Stimulated activated CD8-positive, alpha-beta memory T cell treated with anti-CD3 and anti-CD28 coated beads, Interleukin-15, amount 100 ng/mL, for 1 hour (primary cell): ENCODE results near the gene CARS1.

Experiments used
- DNase-seq: peaks from one replicate; pipeline ENCODE4 v3.0.0-alpha.2; 2020; ENCODE audit warnings: low read depth

CARS1 gene

DNA sequence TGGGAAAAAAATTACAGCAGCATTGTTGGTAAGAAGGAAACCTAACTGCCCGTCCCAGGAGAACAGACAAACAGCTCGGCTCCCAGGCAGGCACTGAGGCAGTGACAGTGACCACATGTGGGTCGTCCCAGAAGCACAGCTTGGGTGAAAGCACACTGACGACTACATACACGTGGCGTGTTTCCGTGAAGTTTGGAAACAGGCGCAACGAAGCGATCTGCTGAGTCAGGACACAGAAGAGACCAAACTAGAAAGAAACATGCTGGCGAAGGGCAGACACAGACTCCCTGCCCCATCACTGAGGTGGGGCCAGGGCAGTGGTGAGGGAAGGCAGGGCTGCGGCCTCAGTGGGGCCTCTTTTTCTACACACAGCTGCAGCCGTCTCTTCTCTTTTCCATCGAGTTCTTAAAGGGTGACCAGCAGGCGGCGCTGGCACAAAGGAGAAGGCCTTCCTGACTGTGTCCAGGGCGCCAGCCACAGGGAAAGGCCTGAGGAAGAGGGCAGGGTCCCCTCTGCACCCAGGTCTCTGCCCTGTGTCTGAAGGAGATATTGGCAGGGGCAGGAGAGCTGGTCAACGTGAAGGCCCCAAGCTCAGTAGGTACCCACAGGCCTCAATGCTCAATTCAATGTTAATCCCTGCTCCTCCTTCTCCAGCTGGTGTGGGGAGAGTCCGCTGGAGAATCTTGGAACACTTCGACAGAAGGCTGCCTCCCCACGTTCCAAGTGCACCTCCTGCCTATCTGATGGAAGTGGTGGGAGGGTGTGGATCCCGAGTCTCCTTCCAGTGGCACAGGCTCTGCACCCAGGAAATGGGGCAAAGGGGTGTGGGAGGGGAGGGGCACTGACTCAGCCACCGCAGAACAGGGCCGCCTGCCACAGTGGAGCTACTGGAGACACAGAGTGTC, 19.9 kb downstream of the CARS1 start:
- DNase-seq: no peak

- DNase-seq: no peak
Measured at GRCh38 chr11:3036419-3036818, 20.8 kb downstream of the CARS1 start.

DNA sequence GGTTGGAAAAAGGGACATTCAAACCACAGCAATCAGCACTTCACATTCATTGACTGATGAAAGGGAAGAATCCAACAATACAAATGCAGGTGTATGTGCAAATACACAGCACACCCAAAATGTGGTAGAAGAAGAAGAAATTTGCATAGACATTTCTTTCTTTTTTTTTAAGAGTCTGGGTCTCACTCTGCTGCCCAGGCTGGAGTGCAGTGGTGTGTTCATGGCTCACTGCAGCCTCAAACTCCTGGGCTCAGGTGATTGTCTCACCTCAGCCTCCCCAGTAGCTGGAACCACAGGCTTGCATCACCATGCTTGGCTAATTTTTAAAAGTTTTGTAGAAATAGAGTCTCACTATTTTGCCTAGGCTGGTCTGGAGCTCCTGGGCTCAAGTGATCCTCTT, 21.9 kb downstream of the CARS1 start:
- DNase-seq: no peak

DNA sequence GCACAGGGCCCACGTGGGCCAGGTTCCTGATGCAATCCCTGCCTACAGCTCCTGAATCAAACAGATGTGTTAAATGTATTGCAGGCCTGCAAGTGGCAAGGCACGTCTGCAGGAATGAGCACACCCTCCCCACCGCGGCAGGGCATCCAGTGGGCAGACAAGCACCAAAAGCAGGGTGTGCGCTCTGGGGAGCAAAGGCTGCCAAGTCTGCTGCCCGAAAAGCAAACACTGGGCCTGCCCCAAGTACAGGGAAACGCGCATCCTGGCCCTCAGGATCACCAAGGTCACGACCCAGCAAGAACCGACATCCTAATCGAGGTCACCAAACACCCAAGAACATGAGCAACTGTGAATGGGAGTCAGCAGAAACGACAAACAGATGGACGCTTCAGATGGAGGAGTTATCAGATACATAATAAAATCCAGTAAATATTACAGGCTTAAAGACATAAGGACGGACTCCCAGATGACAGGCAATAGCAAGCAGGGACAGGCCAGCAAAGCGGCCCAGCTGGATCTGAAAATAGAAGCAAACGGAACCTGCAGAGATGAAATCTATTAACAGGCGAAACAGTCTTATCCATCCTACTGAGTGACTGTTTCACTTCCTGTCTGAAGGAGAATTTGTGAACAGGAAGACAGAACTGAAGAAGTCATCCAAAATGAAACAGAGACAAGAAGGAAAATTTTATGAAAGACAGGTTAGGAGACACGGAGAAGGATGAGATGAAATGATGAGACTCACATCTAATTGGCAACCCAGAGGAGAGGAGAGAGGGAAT, 26.7 kb downstream of the CARS1 start:
- DNase-seq: no peak

DNA sequence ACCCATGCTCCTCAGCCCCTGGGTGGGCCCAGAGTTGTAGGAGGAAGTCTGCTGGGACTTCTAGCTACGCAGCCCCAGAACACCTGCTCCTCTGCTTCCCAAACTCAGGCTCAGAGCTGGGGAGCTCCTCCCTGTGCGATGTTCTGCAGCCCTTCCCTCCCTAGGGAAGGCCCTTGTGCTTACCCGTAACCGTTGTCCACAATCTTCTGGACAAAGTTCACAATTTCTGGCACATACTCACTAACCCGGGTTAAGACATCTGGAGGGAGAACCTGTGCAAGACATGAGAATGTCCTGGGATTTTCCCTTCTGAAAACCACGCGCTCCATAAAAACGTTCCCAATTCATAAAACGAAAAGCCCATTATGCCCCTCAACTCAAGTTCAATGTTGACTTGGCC, 28.4 kb downstream of the CARS1 start:
- DNase-seq: no peak

- DNase-seq: no peak
Measured at GRCh38 chr11:3026803-3027202, 30.4 kb downstream of the CARS1 start.

DNA sequence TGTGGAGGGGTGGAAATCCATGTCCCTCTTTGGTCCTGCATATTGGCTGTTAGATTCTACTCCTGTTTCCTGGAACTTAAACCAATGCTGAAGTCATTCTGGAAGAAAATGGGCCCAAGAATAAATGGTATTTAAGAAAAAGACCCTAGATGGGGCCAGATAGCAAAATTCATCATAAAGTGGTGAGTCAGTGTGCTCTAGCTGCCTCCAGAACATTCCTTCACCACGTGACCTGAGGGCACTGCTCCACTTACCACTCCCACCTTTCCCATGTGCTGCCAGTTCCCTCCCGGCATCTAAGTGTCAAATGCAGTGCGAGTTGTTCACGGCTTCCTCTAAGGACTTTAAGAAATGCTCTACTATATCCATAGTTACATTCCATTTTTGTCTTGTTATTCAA, 34.2 kb downstream of the CARS1 start:
- DNase-seq: no peak

- no peak for DNase-seq
Measured at GRCh38 chr11:3022300-3022967, 34.8 kb downstream of the CARS1 start.

DNA sequence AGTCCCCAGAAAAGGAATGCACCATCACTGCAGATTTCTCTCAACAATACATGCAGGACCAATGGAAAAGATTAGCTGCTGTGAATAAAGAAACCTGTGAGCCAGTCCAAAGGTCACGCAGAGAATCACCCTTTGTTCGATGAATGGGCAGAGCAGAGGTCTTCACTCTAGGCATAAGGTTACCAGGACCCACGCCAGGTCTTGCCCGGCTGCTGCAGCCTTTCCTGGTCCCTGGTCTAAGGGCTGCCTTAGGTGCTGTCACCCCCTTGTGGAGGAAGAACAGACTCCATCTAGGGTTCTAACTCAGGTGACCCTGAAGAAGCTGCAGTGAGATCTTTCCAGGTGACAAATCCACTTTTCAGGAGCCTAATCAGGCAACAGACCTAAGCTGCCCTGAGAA, 36.1 kb downstream of the CARS1 start:
- no peak for DNase-seq

DNA sequence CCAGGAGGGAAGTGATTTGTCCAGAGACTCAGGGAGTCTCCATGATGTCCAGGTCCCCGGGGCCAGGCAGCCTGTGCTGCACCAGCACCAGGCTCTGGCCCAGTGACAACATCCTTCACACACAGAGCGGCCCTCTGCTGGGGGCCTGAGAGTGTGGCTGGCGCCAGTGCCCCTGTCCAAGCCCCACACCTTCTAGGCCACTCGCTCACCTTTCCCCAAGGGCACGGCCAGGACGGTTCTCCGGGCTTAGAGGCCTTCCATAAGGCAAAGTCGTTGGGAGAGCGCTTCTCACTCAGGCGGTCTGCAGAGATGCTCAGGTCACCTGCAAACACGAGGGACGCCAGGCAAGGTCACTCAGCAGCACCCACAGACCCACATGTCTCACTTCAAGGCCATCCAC, 37.2 kb downstream of the CARS1 start:
- DNase-seq: no peak

GRCh38 chr11:3018596-3018995, 38.6 kb downstream of the CARS1 start:
- no peak for DNase-seq

GRCh38 chr11:3016861-3017260, 40.4 kb downstream of the CARS1 start:
- DNase-seq: no peak

DNA sequence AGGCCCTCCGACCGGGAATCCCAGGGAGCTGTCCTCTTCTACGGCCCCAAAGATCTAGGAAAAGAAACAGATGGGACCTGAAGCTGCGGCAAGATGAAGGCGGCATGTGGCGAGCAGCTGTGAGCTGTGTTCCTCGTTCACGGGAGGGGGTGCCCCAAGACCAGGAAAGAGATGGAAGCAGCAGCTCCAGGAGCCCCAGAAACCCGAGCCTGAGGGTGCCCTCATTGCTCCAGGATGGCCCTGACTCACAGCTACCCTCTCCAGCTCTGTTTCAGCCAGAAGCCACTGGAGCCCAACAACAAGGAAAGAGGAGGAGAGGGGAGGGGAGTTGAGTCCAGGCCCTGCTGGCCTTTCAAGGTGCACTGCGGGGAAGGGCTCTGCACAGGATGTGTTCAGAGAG, 41.4 kb downstream of the CARS1 start:
- DNase-seq: no peak

- DNase-seq: no peak
Measured at GRCh38 chr11:3014943-3015342, 42.3 kb downstream of the CARS1 start.

- peak; percentile 46 for DNase-seq
Measured at GRCh38 chr11:3014057-3014938, 42.9 kb downstream of the CARS1 start.

DNA sequence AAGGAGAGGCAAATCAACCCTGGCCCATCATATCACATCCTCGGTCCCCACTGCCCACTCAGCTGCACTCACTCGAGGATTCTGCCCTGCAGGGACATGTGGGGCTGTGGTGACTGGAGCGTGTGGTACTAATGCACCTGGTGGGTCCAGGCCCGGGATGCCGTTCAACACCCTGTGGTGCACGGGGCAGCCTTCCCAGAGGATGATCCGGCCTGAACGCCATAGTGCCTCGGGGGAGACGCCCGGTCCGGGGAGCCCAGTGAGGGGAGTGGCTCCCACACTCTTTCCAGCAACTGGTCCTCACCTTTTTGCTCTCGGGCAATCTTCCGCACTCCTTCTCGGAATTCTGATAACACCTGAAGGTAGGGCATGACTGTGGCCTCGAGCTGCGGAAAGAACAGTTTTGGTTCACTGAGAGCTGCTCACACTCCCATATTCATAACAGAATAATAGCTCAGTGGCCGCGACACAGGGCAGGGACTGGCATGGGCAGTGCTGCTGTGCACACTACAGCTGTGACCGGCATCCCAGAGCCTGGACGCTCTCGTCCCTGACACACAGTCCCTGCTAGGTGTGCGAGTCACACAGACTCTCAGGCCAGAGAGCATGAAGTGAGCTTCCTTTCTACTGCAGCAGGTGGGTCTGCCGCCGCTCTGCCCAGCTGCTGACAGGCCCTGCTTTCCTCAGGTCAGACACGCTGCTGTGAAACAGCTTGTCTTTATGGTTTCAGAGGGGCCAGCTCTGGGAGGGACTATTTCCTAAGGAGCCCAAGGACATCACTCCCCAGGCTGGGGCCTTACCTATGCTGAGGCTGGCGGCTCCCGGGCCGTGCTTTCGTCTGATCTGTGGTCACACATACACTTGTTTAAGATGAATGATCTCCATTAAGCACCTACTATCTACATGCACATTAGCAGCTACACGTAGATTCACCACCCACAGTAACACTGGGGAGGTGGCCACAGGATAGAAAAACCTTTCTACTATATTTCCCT, 45.0 kb downstream of the CARS1 start:
- no peak for DNase-seq

- no peak for DNase-seq
Measured at GRCh38 chr11:3010521-3011275, 46.5 kb downstream of the CARS1 start.

GRCh38 chr11:3010004-3010403, 47.2 kb downstream of the CARS1 start:
- no peak for DNase-seq

GRCh38 chr11:3009481-3009880, 47.7 kb downstream of the CARS1 start:
- no peak for DNase-seq
